ENCODE measurements around the gene WNT8B. TPM values are rescaled to one million over a fixed set of nuclear protein-coding genes. Genes with fewer than 3 reads are reported as not detected.

Gene WNT8B
- total RNA-seq, 1 donor from 2014 or later = 0.99 TPM

- DNase-seq (ENCODE audit: low spot score) = no peak
Observed at GRCh38 chr10:100483876-100484666, 21.3 kb downstream of the WNT8B start.

- DNase-seq (ENCODE audit: low spot score) = no peak
Observed at GRCh38 chr10:100485366-100485765, 22.6 kb downstream of the WNT8B start.

- no peak for DNase-seq (ENCODE audit: low spot score)
Observed at GRCh38 chr10:100485801-100486495, 23.1 kb downstream of the WNT8B start.

GRCh38 chr10:100487529-100487928 is 24.7 kb downstream of the WNT8B start:
- no peak for DNase-seq (ENCODE audit: low spot score)

GRCh38 chr10:100489396-100489795 is 26.6 kb downstream of the WNT8B start:
- no peak for DNase-seq (ENCODE audit: low spot score)

GRCh38 chr10:100490531-100490930 is 27.7 kb downstream of the WNT8B start:
- no peak for DNase-seq (ENCODE audit: low spot score)

- no peak for DNase-seq (ENCODE audit: low spot score)
Observed at GRCh38 chr10:100496567-100496966, 33.8 kb downstream of the WNT8B start.

- no peak for DNase-seq (ENCODE audit: low spot score)
Observed at GRCh38 chr10:100498059-100498458, 35.2 kb downstream of the WNT8B start.

GRCh38 chr10:100501423-100501822 is 38.6 kb downstream of the WNT8B start:
- no peak for DNase-seq (ENCODE audit: low spot score)

GRCh38 chr10:100502926-100503494 is 40.2 kb downstream of the WNT8B start:
- DNase-seq (ENCODE audit: low spot score) = no peak

- no peak for DNase-seq (ENCODE audit: low spot score)
Observed at GRCh38 chr10:100504096-100504495, 41.3 kb downstream of the WNT8B start.

- DNase-seq (ENCODE audit: low spot score) = no peak
Observed at GRCh38 chr10:100505164-100505563, 42.4 kb downstream of the WNT8B start.

GRCh38 chr10:100506596-100507356 is 44.0 kb downstream of the WNT8B start:
- no peak for DNase-seq (ENCODE audit: low spot score)

- no peak for DNase-seq (ENCODE audit: low spot score)
Observed at GRCh38 chr10:100507357-100507732, 44.5 kb downstream of the WNT8B start.

GRCh38 chr10:100508266-100508665 is 45.5 kb downstream of the WNT8B start:
- no peak for DNase-seq (ENCODE audit: low spot score)

GRCh38 chr10:100508691-100509150 is 45.9 kb downstream of the WNT8B start:
- DNase-seq (ENCODE audit: low spot score) = no peak

- DNase-seq (ENCODE audit: low spot score) = no peak
Observed at GRCh38 chr10:100509241-100509840, 46.5 kb downstream of the WNT8B start.

- DNase-seq (ENCODE audit: low spot score) = peak; percentile 70
Observed at GRCh38 chr10:100510533-100511308, 47.9 kb downstream of the WNT8B start.

- no peak for DNase-seq (ENCODE audit: low spot score)
Observed at GRCh38 chr10:100515612-100516011, 52.8 kb downstream of the WNT8B start.

GRCh38 chr10:100516847-100517246 is 54.0 kb downstream of the WNT8B start:
- DNase-seq (ENCODE audit: low spot score) = no peak

- DNase-seq (ENCODE audit: low spot score) = peak; percentile 64
Observed at GRCh38 chr10:100518761-100519241, 56.0 kb downstream of the WNT8B start.
